HCT116 (cell line): Measurements from ENCODE around the gene TRERF1. TPM values are rescaled to one million over a fixed set of nuclear protein-coding genes. Genes with fewer than 3 reads are reported as not detected.
A peak's percentile ranks its signal among the peaks of the same experiment; 100 is the strongest.

Experiments
- ATAC-seq: fragments of 200-7000 bp; cut with Tn5 transposase; 2 replicates; pipeline ENCODE4 v1.9.1; 2020; ENCODE audit warnings: mild to moderate bottlenecking, moderate library complexity
- BruUV-seq: library from RNA; stranded (reverse); fragments of 400-500 nt; replicated peaks from 2 replicates; lab custom pipeline; 2021; lab: Mats Ljungman, UMichigan
- CTCF ChIA-PET: fragments of 300-600 bp; sonication (Branson Sonifier 250); formaldehyde crosslinking; loops from one replicate; lab custom pipeline; 2021; ENCODE audit warnings: antibody characterized with exemption; lab: Charles Lee
- POLR2A ChIA-PET: fragments of 300-600, 350-600 bp; sonication (Branson Sonifier 250); formaldehyde crosslinking; loops from one replicate; lab custom pipeline; 2021; ENCODE audit warnings: antibody characterized with exemption; lab: Charles Lee
- RAD21 ChIA-PET, 2 experiments: fragments of 300-600 bp; sonication (Branson Sonifier 250); formaldehyde crosslinking; loops; one replicate each; lab custom pipeline; 2023; ENCODE audit warnings: low total read pairs in 2 of 2; ENCODE audit not compliant: uncharacterized antibody in 2 of 2, unreplicated experiment in 2 of 2, low non-redundant PET in 1 of 2; lab: Charles Lee
- DNase-seq: peaks from one replicate; pipeline ENCODE4 v3.0.0-alpha.2; 2010; ENCODE audit warnings: low read depth, low spot score
- H2AFZ ChIP-seq: fragments of 200-600 bp; shearing (Covaris generic), sonication (generic); 2 replicates; pipeline ENCODE4 v1.6.1; 2017; ENCODE audit warnings: low read depth, mixed run types, mixed read lengths, antibody characterized with exemption, low read length; ENCODE audit not compliant: poor library complexity, severe bottlenecking
- H3K27ac ChIP-seq: 2 replicates; pipeline ENCODE4 v1.5.1; 2012; ENCODE audit warnings: low read depth, low read length
- H3K27me3 ChIP-seq: fragments of 200-600 bp; sonication (generic); 2 replicates; pipeline ENCODE4 v1.6.1; 2016; ENCODE audit warnings: mixed run types, low read length, mixed read lengths; ENCODE audit not compliant: insufficient read depth
- H3K36me3 ChIP-seq, 2 experiments: fragments of 200-500 bp in 1 of 2; fragments of 200-600 bp in 1 of 2; sonication (Bioruptor generic) in 1 of 2; sonication (generic) in 1 of 2; 2 replicates each; pipeline versions ENCODE4 v1.5.1 to v1.6.1; 2014 to 2016; ENCODE audit warnings: low read length in 2 of 2, inconsistent platforms in 1 of 2, mixed read lengths in 1 of 2, mixed run types in 1 of 2; ENCODE audit not compliant: insufficient read depth in 2 of 2, control insufficient read depth in 1 of 2
- H3K4me1 ChIP-seq, 2 experiments: fragments of 200-600 bp in 1 of 2; sonication (generic) in 1 of 2; 2 replicates each; pipeline versions ENCODE4 v1.5.1 to v1.6.1; 2012 to 2017; ENCODE audit warnings: low read length in 2 of 2, inconsistent platforms in 1 of 2, mild to moderate bottlenecking in 1 of 2, mixed read lengths in 1 of 2, mixed run types in 1 of 2, moderate library complexity in 1 of 2; ENCODE audit not compliant: insufficient read depth in 2 of 2, control insufficient read depth in 1 of 2
- H3K4me2 ChIP-seq: fragments of 200-600 bp; sonication (generic); 2 replicates; pipeline ENCODE4 v1.6.1; 2017; ENCODE audit warnings: mixed run types, low read length, mixed read lengths
- H3K4me3 ChIP-seq, 2 experiments: fragments of 200-600 bp in 1 of 2; sonication (generic) in 1 of 2; replicated peaks in 1 of 2; 2 replicates each; pipeline ENCODE4 v1.5.1; 2011 to 2016; ENCODE audit warnings: low read length in 2 of 2, control low read depth in 1 of 2, low read depth in 1 of 2, mild to moderate bottlenecking in 1 of 2, mixed read lengths in 1 of 2, mixed run types in 1 of 2
- H3K79me2 ChIP-seq: fragments of 200-600 bp; sonication (generic); 2 replicates; pipeline ENCODE4 v1.6.1; 2017; ENCODE audit warnings: mild to moderate bottlenecking, mixed run types, low read length, moderate library complexity, mixed read lengths; ENCODE audit not compliant: insufficient read depth
- H3K9ac ChIP-seq: fragments of 200-600 bp; sonication (generic); 2 replicates; pipeline ENCODE4 v1.6.1; 2016; ENCODE audit warnings: low read length, mixed read lengths
- H3K9me2 ChIP-seq: fragments of 200-600 bp; sonication (generic), shearing (Covaris generic); 2 replicates; pipeline ENCODE4 v1.6.1; 2017; ENCODE audit warnings: mixed run types, mild to moderate bottlenecking, moderate library complexity; ENCODE audit not compliant: insufficient read depth
- H3K9me3 ChIP-seq, 2 experiments: fragments of 200-500 bp in 1 of 2; fragments of 200-600 bp in 1 of 2; sonication (Bioruptor generic) in 1 of 2; sonication (generic) in 1 of 2; 2 replicates each; pipeline ENCODE4 v1.6.1; 2014 to 2017; ENCODE audit warnings: low read length in 2 of 2, mixed read lengths in 2 of 2, inconsistent platforms in 1 of 2, low read depth in 1 of 2, mild to moderate bottlenecking in 1 of 2, mixed run types in 1 of 2, moderate library complexity in 1 of 2; ENCODE audit not compliant: control insufficient read depth in 1 of 2, insufficient read depth in 1 of 2
- H4K20me1 ChIP-seq: fragments of 200-600 bp; sonication (generic), shearing (Covaris generic); 2 replicates; pipeline ENCODE4 v1.6.1; 2017; ENCODE audit warnings: mixed run types, mild to moderate bottlenecking, moderate library complexity; ENCODE audit not compliant: insufficient read depth
- ATF3 ChIP-seq: IDR thresholded peaks from 2 replicates; pipeline ENCODE4 v1.6.1; 2012
- CBX3 ChIP-seq: IDR thresholded peaks from 2 replicates; pipeline ENCODE4 v1.6.1; 2012; ENCODE audit warnings: low read depth
- ELF1 ChIP-seq: IDR thresholded peaks from 2 replicates; pipeline ENCODE4 v1.6.1; 2012; ENCODE audit warnings: low read depth, borderline replicate concordance
- EZH2phosphoT487 ChIP-seq: fragments of 200-600 bp; IDR thresholded peaks from 2 replicates; pipeline ENCODE4 v1.6.1; 2018; ENCODE audit warnings: antibody characterized with exemption, borderline replicate concordance
- FOSL1 ChIP-seq: IDR thresholded peaks from 2 replicates; pipeline ENCODE4 v1.6.1; 2012; ENCODE audit warnings: low read depth
- JUND ChIP-seq: IDR thresholded peaks from 2 replicates; pipeline ENCODE4 v1.6.1; 2012
- SRF ChIP-seq: IDR thresholded peaks from 2 replicates; pipeline ENCODE4 v1.6.1; 2012; ENCODE audit warnings: low read depth
- TCF7L2 ChIP-seq: IDR thresholded peaks from 2 replicates; pipeline ENCODE4 v1.7.0; 2011; ENCODE audit warnings: borderline replicate concordance, inconsistent platforms; ENCODE audit not compliant: insufficient read depth, insufficient read length; ENCODE audit errors: extremely low read depth
- YY1 ChIP-seq: IDR thresholded peaks from 2 replicates; pipeline ENCODE4 v1.6.1; 2011; ENCODE audit warnings: low read length, low read depth, moderate library complexity, mild to moderate bottlenecking; ENCODE audit not compliant: insufficient replicate concordance; ENCODE audit errors: extremely low read depth
- ZBTB33 ChIP-seq: IDR thresholded peaks from 2 replicates; pipeline ENCODE4 v1.6.1; 2011; ENCODE audit warnings: mild to moderate bottlenecking, low read length, moderate library complexity; ENCODE audit not compliant: insufficient replicate concordance; ENCODE audit errors: extremely low read depth
- intact Hi-C: fragments of 100-400 bp; cut with micrococcal nuclease; formaldehyde crosslinking; loops from 2 replicates; pipeline ENCODE4 v1.10.0; 2022
- total RNA-seq: library from RNA; stranded (reverse); gene quantifications from one replicate; pipeline ENCODE4 v1.2.1, GENCODE V29; 2021; ENCODE audit not compliant: unreplicated experiment
- TF ChIP-seq, protein P1 (sequence below), 3 experiments: fragments of 200-600 bp in 1 of 3; sonication (generic) in 1 of 3; IDR thresholded peaks in 2 of 3; conservative IDR thresholded peaks in 1 of 3; 2 replicates each; pipeline ENCODE4 v1.5.1; 2012 to 2017; ENCODE audit warnings: low read depth in 2 of 3, low read length in 2 of 3, antibody characterized with exemption in 1 of 3, borderline replicate concordance in 1 of 3, control low read depth in 1 of 3, mild to moderate bottlenecking in 1 of 3, mixed read lengths in 1 of 3, mixed run types in 1 of 3, moderate library complexity in 1 of 3; ENCODE audit not compliant: insufficient read depth in 1 of 3

Gene TRERF1
- total RNA-seq, 1 experiment from 2014 or later: 12.4 TPM

GRCh38 chr6:42339991-42340401 lies 111.7 kb downstream of the TRERF1 start:
- no peak for TF ChIP-seq EZH2phosphoT487
- TF ChIP-seq FOSL1: peak; percentile 45; the same call in 1 of the 2 replicates
- no peak for TF ChIP-seq CBX3
- H3K9ac ChIP-seq: peak overlapping the region; percentile 31; the same call in 1 of the 2 replicates
- POLR2A ChIA-PET: no interaction called here
- CTCF ChIA-PET: interaction anchor here (1.7 kb wide), 1 partner anchor 208 kb away, joined by 4 read pairs; no protein-coding TSS in a partner anchor
- DNase-seq (no peak), ATAC-seq (no peak)
- H3K27ac ChIP-seq: no peak overlapping the region; the same call in 1 of the 2 replicates
- no peaks in the 10 kb centered on the region for H3K9me2 ChIP-seq
- no peak overlapping the region for H2AFZ ChIP-seq
- H3K4me3 ChIP-seq: no peak overlapping the region
- BruUV-seq: no TSS peak
- no peaks in the 10 kb centered on the region for H3K79me2 ChIP-seq
- peak overlapping the region; percentile 68 for H3K4me2 ChIP-seq
- H4K20me1 ChIP-seq: no peaks in the 10 kb centered on the region
- no peaks in the 10 kb centered on the region for H3K9me3 ChIP-seq
- intact Hi-C loops: loop anchor here (5.0 kb wide), 1 partner anchor 112 kb away; the partner anchor contains the start of gene TRERF1
- no peaks in the 10 kb centered on the region for H3K27me3 ChIP-seq
- H3K36me3 ChIP-seq: no peaks in the 10 kb centered on the region
- RAD21 ChIA-PET: no interaction called here
- H3K4me1 ChIP-seq: peaks cover 30 to 34% of the 10 kb centered on the region in 2 experiments

DNA sequence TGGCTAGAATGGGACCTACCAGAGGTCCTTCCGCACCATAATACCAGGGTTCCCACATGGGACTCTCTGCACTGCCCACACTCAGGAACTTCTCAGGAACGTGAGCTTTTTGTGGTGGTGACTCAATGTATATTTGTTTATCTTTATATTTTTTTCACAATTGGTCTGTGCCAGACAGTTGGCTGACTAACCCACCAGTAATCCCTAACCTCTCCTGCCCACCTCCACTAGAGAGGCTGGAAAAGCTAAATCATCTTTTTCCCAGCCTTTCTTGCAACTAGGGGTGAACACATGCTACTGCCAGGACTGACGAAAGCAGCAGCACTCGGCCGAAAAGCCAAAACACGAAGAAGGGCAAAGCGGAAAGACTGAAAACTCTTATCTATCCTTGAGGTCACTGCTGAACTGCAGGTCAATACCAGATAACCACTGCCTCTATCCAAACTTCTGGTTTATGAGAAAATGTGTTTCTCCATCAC lies 112.9 kb downstream of the TRERF1 start:
- intact Hi-C loops: loop anchor here (5.0 kb wide), 1 partner anchor 114 kb away; the partner anchor contains the start of gene TRERF1
- BruUV-seq: no TSS peak
- ATAC-seq (peak; percentile 87), DNase-seq (peak; percentile 83)
- Histone ChIP-seq H3K36me3 (no peaks in the 10 kb centered on the region), H3K4me2 (peak overlapping the region; percentile 68), H3K4me3 (peak overlapping the region in 1 of 2 experiments; percentile 10; a peak in 1 of 4 replicates), H3K9me3 (no peaks in the 10 kb centered on the region), H3K27ac (peak overlapping the region; percentile 53), H3K9me2 (no peaks in the 10 kb centered on the region), H3K27me3 (no peaks in the 10 kb centered on the region), H3K9ac (peak overlapping the region; percentile 31), H3K4me1 (peaks cover 30 to 34% of the 10 kb centered on the region in 2 experiments), H3K79me2 (no peaks in the 10 kb centered on the region), H4K20me1 (no peaks in the 10 kb centered on the region), H2AFZ (no peak overlapping the region)
- RAD21 ChIA-PET: no interaction called here
- CTCF ChIA-PET: interaction anchor here (1.7 kb wide), 1 partner anchor 209 kb away, joined by 4 read pairs; no protein-coding TSS in a partner anchor
- POLR2A ChIA-PET: interaction anchor here (0.7 kb wide), 1 partner anchor 13 kb away, joined by 3 read pairs; no protein-coding TSS in a partner anchor
- TF ChIP-seq SRF: 0 out of 2 replicates have a peak, but pooled peaks have one; percentile 28
- TF ChIP-seq ZBTB33: no peak
- TF ChIP-seq CBX3: no peak; the same call in 1 of the 2 replicates
- peak; percentile 76 for TF ChIP-seq JUND
- no peak for TF ChIP-seq ELF1
- TF ChIP-seq, protein P1, sequence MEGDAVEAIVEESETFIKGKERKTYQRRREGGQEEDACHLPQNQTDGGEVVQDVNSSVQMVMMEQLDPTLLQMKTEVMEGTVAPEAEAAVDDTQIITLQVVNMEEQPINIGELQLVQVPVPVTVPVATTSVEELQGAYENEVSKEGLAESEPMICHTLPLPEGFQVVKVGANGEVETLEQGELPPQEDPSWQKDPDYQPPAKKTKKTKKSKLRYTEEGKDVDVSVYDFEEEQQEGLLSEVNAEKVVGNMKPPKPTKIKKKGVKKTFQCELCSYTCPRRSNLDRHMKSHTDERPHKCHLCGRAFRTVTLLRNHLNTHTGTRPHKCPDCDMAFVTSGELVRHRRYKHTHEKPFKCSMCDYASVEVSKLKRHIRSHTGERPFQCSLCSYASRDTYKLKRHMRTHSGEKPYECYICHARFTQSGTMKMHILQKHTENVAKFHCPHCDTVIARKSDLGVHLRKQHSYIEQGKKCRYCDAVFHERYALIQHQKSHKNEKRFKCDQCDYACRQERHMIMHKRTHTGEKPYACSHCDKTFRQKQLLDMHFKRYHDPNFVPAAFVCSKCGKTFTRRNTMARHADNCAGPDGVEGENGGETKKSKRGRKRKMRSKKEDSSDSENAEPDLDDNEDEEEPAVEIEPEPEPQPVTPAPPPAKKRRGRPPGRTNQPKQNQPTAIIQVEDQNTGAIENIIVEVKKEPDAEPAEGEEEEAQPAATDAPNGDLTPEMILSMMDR (IDR thresholded peaks at IDR 0.05 in 2 of 3, conservative IDR thresholded peaks at IDR 0.05 in 1 of 3; ENCODE audit: borderline replicate concordance in 1 of 3, insufficient read depth in 1 of 3, low read depth in 2 of 3, low read length in 2 of 3): no peak; a peak in 1 of 6 replicates
- TF ChIP-seq TCF7L2: peak; percentile 6
- no peak for TF ChIP-seq ATF3
- TF ChIP-seq EZH2phosphoT487: no peak
- TF ChIP-seq YY1: no peak
